Body of pancreas (tissue), 4 donors: ENCODE data around the gene LARP1.
A peak's percentile ranks its signal among the peaks of the same experiment; 100 is the strongest.

Experiments
- POLR2A ChIP-seq, 3 donors: fragments of 450-650 bp; IDR thresholded peaks; one replicate each; pipeline ENCODE4 v1.6.1; 2016; ENCODE audit warnings: antibody characterized with exemption in 3 of 3, mild to moderate bottlenecking in 2 of 3
- TF ChIP-seq, protein P1 (sequence below), 7 experiments: fragments of 450-650 bp in 4 of 7; fragments of 200-600 bp in 3 of 7; sonication (generic) in 3 of 7; IDR thresholded peaks; one replicate each; pipeline ENCODE4 v1.5.1; 2016 to 2019; ENCODE audit warnings: antibody characterized with exemption in 7 of 7

DNA sequence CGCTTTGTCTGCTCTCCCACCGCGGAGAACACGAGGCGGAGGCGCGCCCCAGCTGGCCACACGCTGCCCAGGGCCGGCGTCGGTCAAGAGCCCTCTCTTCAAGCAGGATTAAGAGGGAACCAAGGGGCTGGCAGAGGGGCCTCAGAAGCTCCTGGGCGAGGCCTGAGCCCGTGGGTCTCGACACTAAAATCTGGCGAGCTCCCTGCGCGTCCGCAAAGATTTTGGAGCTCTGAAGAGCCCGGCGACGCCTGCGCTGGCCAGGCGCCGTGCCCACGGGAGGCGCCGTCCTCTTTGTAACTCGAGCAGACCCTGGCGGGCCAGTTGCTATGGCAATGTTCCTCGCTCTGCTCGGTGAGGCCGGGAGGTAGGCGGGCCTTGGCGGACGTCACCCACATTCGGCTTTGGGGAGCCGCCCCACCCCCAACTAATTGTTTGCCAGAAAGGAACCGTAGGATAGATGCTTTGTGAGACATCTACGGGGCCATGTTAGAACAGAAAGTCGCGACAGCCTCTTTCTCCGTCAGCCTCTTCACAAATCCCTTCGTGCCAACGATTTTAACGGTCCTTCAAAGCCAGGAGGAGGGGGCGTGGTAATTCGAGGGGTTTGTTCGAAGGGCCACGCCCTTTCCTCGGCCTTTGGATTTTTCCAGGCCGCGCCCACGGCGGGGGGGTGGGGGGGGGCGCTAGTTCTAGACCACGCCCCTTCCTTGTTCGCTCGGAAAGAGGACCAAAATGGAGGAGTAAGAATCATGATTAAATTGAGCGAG lies 102.5 kb downstream of the LARP1 start:
- peak; percentile 74 to 82 (median 79) for TF ChIP-seq POLR2A (IDR thresholded peaks at IDR 0.05)
- TF ChIP-seq, protein P1, sequence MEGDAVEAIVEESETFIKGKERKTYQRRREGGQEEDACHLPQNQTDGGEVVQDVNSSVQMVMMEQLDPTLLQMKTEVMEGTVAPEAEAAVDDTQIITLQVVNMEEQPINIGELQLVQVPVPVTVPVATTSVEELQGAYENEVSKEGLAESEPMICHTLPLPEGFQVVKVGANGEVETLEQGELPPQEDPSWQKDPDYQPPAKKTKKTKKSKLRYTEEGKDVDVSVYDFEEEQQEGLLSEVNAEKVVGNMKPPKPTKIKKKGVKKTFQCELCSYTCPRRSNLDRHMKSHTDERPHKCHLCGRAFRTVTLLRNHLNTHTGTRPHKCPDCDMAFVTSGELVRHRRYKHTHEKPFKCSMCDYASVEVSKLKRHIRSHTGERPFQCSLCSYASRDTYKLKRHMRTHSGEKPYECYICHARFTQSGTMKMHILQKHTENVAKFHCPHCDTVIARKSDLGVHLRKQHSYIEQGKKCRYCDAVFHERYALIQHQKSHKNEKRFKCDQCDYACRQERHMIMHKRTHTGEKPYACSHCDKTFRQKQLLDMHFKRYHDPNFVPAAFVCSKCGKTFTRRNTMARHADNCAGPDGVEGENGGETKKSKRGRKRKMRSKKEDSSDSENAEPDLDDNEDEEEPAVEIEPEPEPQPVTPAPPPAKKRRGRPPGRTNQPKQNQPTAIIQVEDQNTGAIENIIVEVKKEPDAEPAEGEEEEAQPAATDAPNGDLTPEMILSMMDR (IDR thresholded peaks at IDR 0.05) = peak in 4 of 7 experiments; percentile 7 to 20 (median 14)
